GM13976 (cell line): Measurements from ENCODE around the gene CLEC20A.

Source experiments
- DNase-seq: peaks from one replicate; pipeline ENCODE4 v3.0.0; 2012; ENCODE audit warnings: low spot score
- in situ Hi-C: fragments of 300-500 bp; cut with MboI; formaldehyde crosslinking; loops from one replicate; pipeline ENCODE4 v1.12.0; 2022; ENCODE audit warnings: low sequenced_read_pairs, mixed read lengths, inconsistent platforms; ENCODE audit not compliant: unreplicated experiment
- TF ChIP-seq, protein P1 (sequence below): IDR thresholded peaks from 2 replicates; pipeline ENCODE4 v1.5.1; 2012; ENCODE audit warnings: borderline replicate concordance, mild to moderate bottlenecking; ENCODE audit not compliant: insufficient read depth; ENCODE audit errors: extremely low read depth, missing control alignments, control extremely low read depth

CLEC20A gene

GRCh38 chr1:178490967-178491366 is 5.8 kb downstream of the CLEC20A start:
- peak; percentile 7 for DNase-seq
- TF ChIP-seq, protein P1, sequence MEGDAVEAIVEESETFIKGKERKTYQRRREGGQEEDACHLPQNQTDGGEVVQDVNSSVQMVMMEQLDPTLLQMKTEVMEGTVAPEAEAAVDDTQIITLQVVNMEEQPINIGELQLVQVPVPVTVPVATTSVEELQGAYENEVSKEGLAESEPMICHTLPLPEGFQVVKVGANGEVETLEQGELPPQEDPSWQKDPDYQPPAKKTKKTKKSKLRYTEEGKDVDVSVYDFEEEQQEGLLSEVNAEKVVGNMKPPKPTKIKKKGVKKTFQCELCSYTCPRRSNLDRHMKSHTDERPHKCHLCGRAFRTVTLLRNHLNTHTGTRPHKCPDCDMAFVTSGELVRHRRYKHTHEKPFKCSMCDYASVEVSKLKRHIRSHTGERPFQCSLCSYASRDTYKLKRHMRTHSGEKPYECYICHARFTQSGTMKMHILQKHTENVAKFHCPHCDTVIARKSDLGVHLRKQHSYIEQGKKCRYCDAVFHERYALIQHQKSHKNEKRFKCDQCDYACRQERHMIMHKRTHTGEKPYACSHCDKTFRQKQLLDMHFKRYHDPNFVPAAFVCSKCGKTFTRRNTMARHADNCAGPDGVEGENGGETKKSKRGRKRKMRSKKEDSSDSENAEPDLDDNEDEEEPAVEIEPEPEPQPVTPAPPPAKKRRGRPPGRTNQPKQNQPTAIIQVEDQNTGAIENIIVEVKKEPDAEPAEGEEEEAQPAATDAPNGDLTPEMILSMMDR: no peak
- in situ Hi-C loops: no loop called here

DNA sequence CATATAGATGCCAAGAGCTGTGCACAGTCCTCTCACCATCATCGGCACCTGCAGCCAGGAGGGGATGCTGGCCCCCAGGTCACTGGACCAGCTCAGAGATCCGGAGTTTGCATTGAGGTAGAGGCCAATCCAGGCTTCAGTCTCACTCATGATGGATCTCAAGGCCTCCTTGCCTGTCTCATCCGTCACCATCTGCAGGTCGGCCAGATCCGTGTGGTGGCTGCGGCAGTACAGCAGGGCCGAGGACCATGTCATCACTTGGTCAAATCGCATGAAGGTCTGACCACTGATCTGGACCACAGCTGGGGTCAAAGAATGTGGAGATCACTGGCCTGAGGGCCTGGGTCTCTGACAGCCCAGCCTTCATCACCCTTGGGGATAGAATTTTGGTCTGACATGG is 6.6 kb downstream of the CLEC20A start:
- in situ Hi-C loops: no loop called here
- TF ChIP-seq, protein P1: no peak
- peak; percentile 8 for DNase-seq

DNA sequence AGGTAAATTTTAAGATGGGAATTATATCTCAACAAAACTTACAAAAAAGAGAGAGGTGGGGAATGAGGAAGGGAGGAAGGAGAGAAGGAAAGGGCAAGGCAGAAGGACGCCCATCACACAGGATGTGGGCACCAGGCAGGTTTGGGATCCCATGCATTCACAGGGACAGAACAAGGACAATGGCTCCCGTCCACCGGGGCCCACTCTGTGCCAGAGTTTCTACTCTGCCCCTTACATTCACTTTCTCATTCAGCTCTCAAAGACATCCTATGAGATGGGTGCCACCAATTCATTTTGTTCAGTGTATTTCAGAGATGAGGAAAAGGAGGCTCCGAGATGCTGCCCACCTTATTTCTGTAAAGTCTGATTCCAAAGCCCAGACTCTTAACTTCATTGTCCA is 7.4 kb downstream of the CLEC20A start:
- TF ChIP-seq, protein P1: no peak
- peak; percentile 7 for DNase-seq
- in situ Hi-C loops: no loop called here

DNA sequence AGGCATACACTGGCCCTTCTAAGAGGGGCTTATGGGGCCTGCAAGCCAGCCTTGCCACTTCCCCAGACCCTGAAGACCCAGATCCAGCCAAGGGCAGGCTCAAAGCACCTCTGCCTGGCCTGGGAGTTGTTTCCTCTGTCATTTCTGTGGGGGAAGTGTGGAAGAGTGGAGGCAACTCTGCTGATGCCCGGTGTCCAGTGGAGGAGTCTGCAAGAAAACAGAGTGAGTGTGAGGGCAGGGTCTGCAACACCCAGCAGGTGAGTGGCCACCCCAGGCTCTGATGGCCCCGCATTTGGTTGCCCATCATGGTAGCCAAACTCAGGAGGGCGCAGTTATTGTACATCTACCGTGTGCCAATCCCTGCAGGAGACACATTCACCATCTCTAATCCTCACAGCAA is 8.4 kb downstream of the CLEC20A start:
- in situ Hi-C loops: no loop called here
- TF ChIP-seq, protein P1: no peak
- DNase-seq: peak; percentile 12

- DNase-seq: peak; percentile 22
- in situ Hi-C loops: no loop called here
- TF ChIP-seq, protein P1: no peak
Observed at GRCh38 chr1:178487070-178487615, 9.6 kb downstream of the CLEC20A start.

DNA sequence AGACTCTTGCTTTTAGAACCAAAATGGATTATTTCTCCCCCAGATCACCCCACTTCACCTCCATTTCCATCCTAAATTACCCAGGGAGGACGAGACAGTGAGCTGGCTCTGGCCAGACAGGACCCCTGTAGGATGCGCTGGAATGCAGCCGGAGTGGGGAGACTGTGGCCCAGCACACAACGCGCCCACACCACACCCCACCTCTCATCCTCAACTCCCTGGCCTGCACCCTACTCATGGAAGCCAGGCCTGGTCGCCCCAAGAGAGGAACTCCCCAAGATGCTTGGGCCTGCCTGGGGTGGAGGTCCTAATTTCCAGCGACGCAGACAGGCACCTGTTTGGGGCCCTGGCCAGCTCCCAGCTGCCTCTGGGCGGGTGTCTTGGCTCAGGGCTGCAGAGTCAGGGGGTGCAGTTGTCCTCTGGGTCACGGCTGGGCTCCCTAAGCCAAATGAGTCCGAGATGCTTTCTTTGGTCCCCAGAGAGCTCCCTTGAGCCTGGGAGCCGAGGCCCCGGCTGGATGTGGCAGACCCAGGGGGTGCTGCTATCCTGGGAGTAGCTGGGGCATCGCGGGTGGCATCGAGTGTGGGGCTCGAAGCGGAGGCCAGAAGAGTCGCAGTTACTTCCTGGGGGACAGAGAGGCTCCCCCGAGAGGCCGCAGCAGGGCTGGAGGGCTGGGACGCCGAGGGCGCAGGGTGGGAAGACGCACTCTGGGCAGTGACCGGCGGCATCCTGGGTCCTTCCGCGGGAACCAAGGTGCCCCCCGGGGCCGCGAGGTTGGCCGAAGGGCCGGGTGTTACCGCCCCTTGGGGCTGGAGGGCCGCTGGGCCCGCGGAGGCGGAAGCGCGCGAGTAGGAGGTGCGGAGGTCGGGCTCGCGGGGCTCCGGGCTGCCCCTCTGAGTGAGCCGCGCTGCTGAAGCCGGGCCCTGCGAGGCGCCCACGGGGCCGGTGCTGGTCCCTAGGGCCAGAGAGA is 10.4 kb downstream of the CLEC20A start:
- peak; percentile 22 for DNase-seq
- in situ Hi-C loops: no loop called here
- TF ChIP-seq, protein P1: no peak
